Fibroblast of lung (primary cell): ENCODE results near the gene RET. TPM values are rescaled to one million over a fixed set of nuclear protein-coding genes. Genes with fewer than 3 reads are reported as not detected.
A peak's percentile ranks its signal among the peaks of the same experiment; 100 is the strongest.

ENCODE experiments used
- DNase-seq, 2 donors: peaks; one replicate each; pipeline versions ENCODE4 v3.0.0 to v3.0.0-alpha.2; 2010; ENCODE audit warnings: low read depth in 2 of 2
- H2AFZ ChIP-seq: 2 replicates; pipeline ENCODE4 v1.5.1; 2012; ENCODE audit warnings: low read length, control low read depth, inconsistent platforms
- H3K27ac ChIP-seq: 2 replicates; pipeline ENCODE4 v1.5.1; 2011; ENCODE audit warnings: low read length, control low read depth; ENCODE audit not compliant: insufficient read depth
- H3K27me3 ChIP-seq: 2 replicates; pipeline ENCODE4 v1.5.1; 2011; ENCODE audit warnings: mild to moderate bottlenecking, low read length; ENCODE audit not compliant: control insufficient read depth, insufficient read depth
- H3K36me3 ChIP-seq: 2 replicates; pipeline ENCODE4 v1.5.1; 2011; ENCODE audit warnings: low read length; ENCODE audit not compliant: control insufficient read depth, insufficient read depth
- H3K4me1 ChIP-seq: 2 replicates; pipeline ENCODE4 v1.5.1; 2011; ENCODE audit warnings: low read length; ENCODE audit not compliant: control insufficient read depth, insufficient read depth; ENCODE audit errors: extremely low read depth
- H3K4me2 ChIP-seq: 2 replicates; pipeline ENCODE4 v1.5.1; 2011; ENCODE audit warnings: low read length, control low read depth; ENCODE audit not compliant: insufficient read depth; ENCODE audit errors: extremely low read depth
- H3K4me3 ChIP-seq, 4 experiments: fragments of 200-600 bp in 1 of 4; sonication (generic) in 1 of 4; replicated peaks in 1 of 4; 2 replicates each; pipeline ENCODE4 v1.5.1; 2011 to 2016; ENCODE audit warnings: low read length in 4 of 4, low read depth in 3 of 4, mild to moderate bottlenecking in 3 of 4, control low read depth in 2 of 4, inconsistent platforms in 1 of 4, mixed read lengths in 1 of 4; ENCODE audit not compliant: insufficient read depth in 1 of 4; ENCODE audit errors: control extremely low read depth in 1 of 4
- H3K79me2 ChIP-seq: 2 replicates; pipeline ENCODE4 v1.5.1; 2012; ENCODE audit warnings: mild to moderate bottlenecking, low read length, inconsistent platforms; ENCODE audit not compliant: control insufficient read depth, insufficient read depth
- H3K9ac ChIP-seq: 2 replicates; pipeline ENCODE4 v1.5.1; 2011; ENCODE audit warnings: mild to moderate bottlenecking, low read length, control low read depth; ENCODE audit not compliant: insufficient read depth
- H3K9me3 ChIP-seq: 2 replicates; pipeline ENCODE4 v1.5.1; 2012; ENCODE audit warnings: low read depth, low read length; ENCODE audit not compliant: control insufficient read depth, insufficient read depth
- H4K20me1 ChIP-seq: 2 replicates; pipeline ENCODE4 v1.5.1; 2011; ENCODE audit warnings: low read length; ENCODE audit not compliant: control insufficient read depth, insufficient read depth; ENCODE audit errors: extremely low read depth
- EZH2 ChIP-seq: IDR thresholded peaks from 2 replicates; pipeline ENCODE4 v1.5.1; 2012; ENCODE audit warnings: low read length, control low read depth, mild to moderate bottlenecking; ENCODE audit errors: missing control alignments
- polyA plus RNA-seq, 2 donors: library from polyadenylated mRNA; depleted of rRNA in 1 of 2; stranded (reverse) in 1 of 2; unstranded in 1 of 2; fragments of >200 nt; gene quantifications; 2 replicates each; pipeline ENCODE4 v1.2.1, GENCODE V29; 2011 to 2012; ENCODE audit warnings: missing spikeins in 1 of 2
- total RNA-seq: library from RNA; depleted of rRNA; stranded (reverse); fragments of >200 nt; gene quantifications from 2 replicates; pipeline ENCODE4 v1.2.1, GENCODE V29; 2014
- TF ChIP-seq, protein P1 (sequence below), 2 donors: IDR thresholded peaks in 1 of 2; conservative IDR thresholded peaks in 1 of 2; 1 replicate in 1 of 2; 2 replicates in 1 of 2; pipeline ENCODE4 v1.5.1; 2011 to 2012; ENCODE audit warnings: low read length in 2 of 2, control low read depth in 1 of 2, inconsistent platforms in 1 of 2, low read depth in 1 of 2, mild to moderate bottlenecking in 1 of 2

Gene RET
- total and polyA plus RNA-seq, 2 donors (not counting 1 experiment from before 2014, with no cell fraction given) = 0.08 to 0.83 TPM

- Histone ChIP-seq H3K4me1 (no peaks in the 10 kb centered on the region), H3K4me3 (no peak overlapping the region), H3K4me2 (no peak overlapping the region), H3K36me3 (peaks cover 6% of the 10 kb centered on the region), H3K9me3 (no peaks in the 10 kb centered on the region), H3K27me3 (no peaks in the 10 kb centered on the region), H3K79me2 (no peaks in the 10 kb centered on the region), H3K9ac (no peak overlapping the region), H4K20me1 (no peaks in the 10 kb centered on the region), H2AFZ (no peak overlapping the region), H3K27ac (no peak overlapping the region)
- DNase-seq = peak in 1 of 2 donors; percentile 42
- TF ChIP-seq EZH2 = no peak
- TF ChIP-seq, protein P1, sequence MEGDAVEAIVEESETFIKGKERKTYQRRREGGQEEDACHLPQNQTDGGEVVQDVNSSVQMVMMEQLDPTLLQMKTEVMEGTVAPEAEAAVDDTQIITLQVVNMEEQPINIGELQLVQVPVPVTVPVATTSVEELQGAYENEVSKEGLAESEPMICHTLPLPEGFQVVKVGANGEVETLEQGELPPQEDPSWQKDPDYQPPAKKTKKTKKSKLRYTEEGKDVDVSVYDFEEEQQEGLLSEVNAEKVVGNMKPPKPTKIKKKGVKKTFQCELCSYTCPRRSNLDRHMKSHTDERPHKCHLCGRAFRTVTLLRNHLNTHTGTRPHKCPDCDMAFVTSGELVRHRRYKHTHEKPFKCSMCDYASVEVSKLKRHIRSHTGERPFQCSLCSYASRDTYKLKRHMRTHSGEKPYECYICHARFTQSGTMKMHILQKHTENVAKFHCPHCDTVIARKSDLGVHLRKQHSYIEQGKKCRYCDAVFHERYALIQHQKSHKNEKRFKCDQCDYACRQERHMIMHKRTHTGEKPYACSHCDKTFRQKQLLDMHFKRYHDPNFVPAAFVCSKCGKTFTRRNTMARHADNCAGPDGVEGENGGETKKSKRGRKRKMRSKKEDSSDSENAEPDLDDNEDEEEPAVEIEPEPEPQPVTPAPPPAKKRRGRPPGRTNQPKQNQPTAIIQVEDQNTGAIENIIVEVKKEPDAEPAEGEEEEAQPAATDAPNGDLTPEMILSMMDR (conservative IDR thresholded peaks at IDR 0.05 in 1 of 2, IDR thresholded peaks at IDR 0.05 in 1 of 2; ENCODE audit: low read depth in 1 of 2, low read length in 2 of 2) = peak in 1 of 2 donors; percentile 35
Observed at GRCh38 chr10:43170491-43170890, 93.6 kb downstream of the RET start.

GRCh38 chr10:43172645-43173044 lies 95.8 kb downstream of the RET start:
- H3K4me1 ChIP-seq = peaks cover 2% of the 10 kb centered on the region
- peaks cover 10% of the 10 kb centered on the region for H3K36me3 ChIP-seq
- no peak for DNase-seq

GRCh38 chr10:43173120-43173519 lies 96.3 kb downstream of the RET start:
- H3K36me3 ChIP-seq = peaks cover 10% of the 10 kb centered on the region

More at GRCh38 chr10:43172645-43173044, 95.8 kb downstream of the RET start:
- Histone ChIP-seq H3K79me2 (no peaks in the 10 kb centered on the region), H2AFZ (no peak overlapping the region), H3K4me2 (no peak overlapping the region), H3K9ac (no peak overlapping the region), H3K27ac (no peak overlapping the region), H3K4me3 (no peak overlapping the region), H4K20me1 (no peaks in the 10 kb centered on the region), H3K27me3 (no peaks in the 10 kb centered on the region), H3K9me3 (no peaks in the 10 kb centered on the region)
- no peak for TF ChIP-seq EZH2

GRCh38 chr10:43174969-43175368 lies 98.1 kb downstream of the RET start:
- DNase-seq = no peak
- H2AFZ ChIP-seq = no peak overlapping the region
- TF ChIP-seq, protein P1 (conservative IDR thresholded peaks at IDR 0.05 in 1 of 2, IDR thresholded peaks at IDR 0.05 in 1 of 2; ENCODE audit: low read depth in 1 of 2, low read length in 2 of 2) = no peak
- TF ChIP-seq EZH2 = no peak
- peaks cover 8% of the 10 kb centered on the region for H3K36me3 ChIP-seq
- no peak overlapping the region for H3K9ac ChIP-seq
- no peak overlapping the region for H3K4me2 ChIP-seq
- H3K4me3 ChIP-seq = no peak overlapping the region
- no peaks in the 10 kb centered on the region for H3K79me2 ChIP-seq
- no peaks in the 10 kb centered on the region for H3K27me3 ChIP-seq
- H3K4me1 ChIP-seq = peaks cover 2% of the 10 kb centered on the region
- no peaks in the 10 kb centered on the region for H3K9me3 ChIP-seq
- no peaks in the 10 kb centered on the region for H4K20me1 ChIP-seq
- no peak overlapping the region for H3K27ac ChIP-seq

More at GRCh38 chr10:43173120-43173519, 96.3 kb downstream of the RET start:
- peaks cover 2% of the 10 kb centered on the region for H3K4me1 ChIP-seq
- DNase-seq = no peak
- no peak overlapping the region for H3K9ac ChIP-seq
- H3K9me3 ChIP-seq = no peaks in the 10 kb centered on the region
- H3K27ac ChIP-seq = no peak overlapping the region
- H3K79me2 ChIP-seq = no peaks in the 10 kb centered on the region
- no peak overlapping the region for H2AFZ ChIP-seq
- TF ChIP-seq EZH2 = no peak
- no peak overlapping the region for H3K4me2 ChIP-seq
- no peaks in the 10 kb centered on the region for H3K27me3 ChIP-seq
- H3K4me3 ChIP-seq = no peak overlapping the region
- no peaks in the 10 kb centered on the region for H4K20me1 ChIP-seq
